NT2/D1 (cell line): Measurements from ENCODE around the gene CPZ.
"Not testable (repeated sequence)": the region's sequence is repeated elsewhere in the genome, so short reads cannot be mapped to it uniquely, and the experiment has no call there.

ENCODE experiments used
- DNase-seq: peaks from one replicate; pipeline ENCODE4 v3.0.0-alpha.2; 2011; ENCODE audit warnings: low read depth, low spot score
- H3K27me3 ChIP-seq: 2 replicates; pipeline ENCODE4 v1.6.0; 2011; ENCODE audit warnings: mild to moderate bottlenecking; ENCODE audit not compliant: insufficient read length, insufficient read depth
- H3K36me3 ChIP-seq: 2 replicates; pipeline ENCODE4 v1.6.1; 2011; ENCODE audit warnings: mild to moderate bottlenecking, low read length, mixed read lengths; ENCODE audit not compliant: insufficient read depth, insufficient read length
- H3K4me1 ChIP-seq: 2 replicates; pipeline ENCODE4 v1.5.1; 2011; ENCODE audit not compliant: insufficient read depth, insufficient read length
- H3K4me3 ChIP-seq: 2 replicates; pipeline ENCODE4 v1.5.1; 2011; ENCODE audit warnings: low read depth; ENCODE audit not compliant: insufficient read length
- H3K9ac ChIP-seq: 2 replicates; pipeline ENCODE4 v1.6.0; 2011; ENCODE audit warnings: low read depth; ENCODE audit not compliant: insufficient read length
- H3K9me3 ChIP-seq: 2 replicates; pipeline ENCODE4 v1.5.1; 2011; ENCODE audit warnings: mild to moderate bottlenecking, low read length; ENCODE audit not compliant: insufficient read depth
- SUZ12 ChIP-seq: IDR thresholded peaks from 2 replicates; pipeline ENCODE4 v1.6.1; 2011; ENCODE audit not compliant: insufficient read length, insufficient read depth; ENCODE audit errors: extremely low read depth
- YY1 ChIP-seq: IDR thresholded peaks from 2 replicates; pipeline ENCODE4 v1.6.1; 2011; ENCODE audit not compliant: insufficient read length, insufficient read depth
- ZNF274 ChIP-seq: IDR thresholded peaks from 2 replicates; pipeline ENCODE4 v1.6.1; 2011; ENCODE audit warnings: mild to moderate bottlenecking, low read depth, low read length

The CPZ gene

DNA sequence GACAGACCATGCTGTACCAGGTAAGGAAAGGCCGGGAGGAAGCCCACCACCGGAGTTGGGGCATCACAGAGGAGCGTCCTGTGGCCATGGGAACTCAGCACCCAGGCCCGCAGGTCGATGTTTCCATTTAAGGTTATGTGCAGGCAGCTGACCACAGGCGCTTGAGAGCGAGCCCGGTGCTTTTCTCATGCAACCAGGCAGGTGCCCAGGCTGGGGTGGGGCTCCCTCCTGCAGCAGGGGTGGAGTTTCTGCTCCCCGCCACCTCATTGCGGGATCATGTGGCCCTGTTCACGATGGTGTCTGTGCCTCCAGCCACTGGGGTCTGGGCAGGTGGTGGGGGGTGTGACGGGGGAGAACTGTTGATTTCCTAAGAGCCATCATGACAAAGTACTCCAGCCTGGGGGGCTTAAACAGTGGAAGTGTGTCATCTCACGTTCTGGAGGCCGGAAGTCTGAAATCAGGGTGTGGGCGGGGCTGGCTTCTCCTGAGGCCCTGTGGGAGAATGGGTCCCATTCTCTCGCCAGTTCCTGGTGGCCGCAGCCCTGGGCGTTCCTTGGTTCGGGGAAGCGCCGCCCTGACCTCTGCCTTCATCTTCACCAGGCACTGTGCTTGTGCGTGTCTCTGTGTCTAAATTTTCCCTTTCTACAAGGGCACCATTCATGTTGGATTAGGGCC is 60.9 kb downstream of the CPZ start:
- DNase-seq, result no peak
- Histone ChIP-seq H3K36me3 (no peaks in the 10 kb centered on the region), H3K4me1 (peaks cover 10% of the 10 kb centered on the region), H3K9me3 (no peaks in the 10 kb centered on the region), H3K9ac (no peak overlapping the region), H3K4me3 (no peak overlapping the region), H3K27me3 (peaks cover 7% of the 10 kb centered on the region)
- no peak for TF ChIP-seq YY1
- TF ChIP-seq SUZ12, result no peak

DNA sequence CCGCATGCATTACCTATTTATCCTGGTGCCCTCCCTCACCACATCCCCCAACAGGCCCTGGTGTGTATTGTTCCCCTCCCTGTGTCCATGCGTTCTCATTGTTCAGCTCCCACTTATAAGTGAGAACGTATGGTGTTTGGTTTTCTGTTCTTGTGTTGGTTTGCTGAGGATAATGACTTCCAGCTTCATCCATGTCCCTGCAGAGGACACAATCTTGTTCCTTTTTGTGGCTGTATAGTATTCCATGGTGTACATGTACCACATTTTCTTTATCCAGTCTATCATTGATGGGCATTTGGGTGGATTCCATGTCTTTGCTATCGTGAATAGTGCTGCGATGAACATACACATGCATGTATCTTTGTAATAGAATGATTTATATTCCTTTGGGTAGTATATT is 61.6 kb downstream of the CPZ start:
- H3K36me3 ChIP-seq, H3K9ac ChIP-seq, H3K27me3 ChIP-seq, DNase-seq, H3K4me3 ChIP-seq, H3K9me3 ChIP-seq, H3K4me1 ChIP-seq: not testable (repeated sequence)

DNA sequence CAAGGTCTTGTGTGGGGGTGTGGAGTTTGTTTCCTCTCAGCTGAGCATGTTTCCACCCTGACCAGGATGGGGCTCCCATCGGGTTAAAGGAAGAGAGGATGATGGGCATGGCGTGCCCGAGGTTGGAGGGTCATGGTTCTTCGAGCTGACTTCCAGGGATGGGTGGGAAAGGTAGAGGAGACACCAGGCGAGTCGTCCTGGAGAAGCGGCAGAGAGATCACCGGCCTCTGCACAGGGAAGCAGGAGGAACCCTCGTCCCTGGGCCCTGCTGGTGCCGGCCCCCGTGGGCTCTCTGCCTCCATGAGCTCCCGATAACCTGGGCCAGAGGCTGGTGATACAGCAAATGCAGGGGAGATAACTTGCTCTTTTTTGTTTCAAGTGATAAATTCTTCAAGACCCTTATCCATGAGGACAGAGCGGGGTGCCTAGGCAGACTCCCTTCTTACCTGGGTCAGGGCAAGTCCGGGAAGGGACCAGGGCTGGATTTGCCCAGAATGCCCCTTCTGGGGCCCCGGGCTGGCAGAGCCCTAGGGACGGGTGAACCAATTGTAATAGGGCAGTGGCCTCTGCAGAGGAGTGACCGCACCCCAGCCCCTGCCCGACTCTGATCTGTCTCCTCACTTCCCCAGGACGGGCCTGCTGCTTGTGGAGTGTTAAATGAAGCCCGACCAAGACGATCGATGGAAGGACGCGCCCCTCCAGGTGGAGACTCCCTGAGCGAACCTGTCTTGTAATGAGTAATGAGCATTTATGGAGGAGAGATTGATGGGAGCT is 63.0 kb downstream of the CPZ start:
- no peak for DNase-seq
- peaks cover 7% of the 10 kb centered on the region for H3K27me3 ChIP-seq
- peaks cover 10% of the 10 kb centered on the region for H3K4me1 ChIP-seq
- TF ChIP-seq SUZ12, result no peak
- no peak overlapping the region for H3K9ac ChIP-seq
- no peaks in the 10 kb centered on the region for H3K36me3 ChIP-seq
- no peaks in the 10 kb centered on the region for H3K9me3 ChIP-seq
- no peak overlapping the region for H3K4me3 ChIP-seq

DNA sequence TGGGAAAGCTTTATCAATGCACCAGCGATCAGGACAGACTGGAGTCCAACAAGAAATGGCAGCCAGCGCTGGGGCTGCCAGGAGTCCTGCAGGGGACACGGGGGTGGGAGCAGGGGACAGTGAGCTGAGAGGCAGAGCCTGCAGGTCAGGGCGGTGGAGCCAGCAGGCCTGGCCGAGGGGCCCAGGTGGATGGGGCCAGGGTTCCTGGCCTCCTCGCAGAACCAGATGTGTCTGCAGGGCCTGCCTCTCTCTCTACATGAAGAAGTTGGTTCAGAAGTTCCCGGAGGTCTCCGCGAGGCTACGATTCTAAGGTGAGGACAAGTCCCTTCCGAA is 63.6 kb downstream of the CPZ start:
- H3K9me3 ChIP-seq, result no peaks in the 10 kb centered on the region
- no peak for DNase-seq
- TF ChIP-seq SUZ12 (no peak), ZNF274 (no peak)
- no peak overlapping the region for H3K9ac ChIP-seq
- no peaks in the 10 kb centered on the region for H3K36me3 ChIP-seq
- no peak overlapping the region for H3K4me3 ChIP-seq
- H3K4me1 ChIP-seq, result peaks cover 10% of the 10 kb centered on the region
- peaks cover 7% of the 10 kb centered on the region for H3K27me3 ChIP-seq

DNA sequence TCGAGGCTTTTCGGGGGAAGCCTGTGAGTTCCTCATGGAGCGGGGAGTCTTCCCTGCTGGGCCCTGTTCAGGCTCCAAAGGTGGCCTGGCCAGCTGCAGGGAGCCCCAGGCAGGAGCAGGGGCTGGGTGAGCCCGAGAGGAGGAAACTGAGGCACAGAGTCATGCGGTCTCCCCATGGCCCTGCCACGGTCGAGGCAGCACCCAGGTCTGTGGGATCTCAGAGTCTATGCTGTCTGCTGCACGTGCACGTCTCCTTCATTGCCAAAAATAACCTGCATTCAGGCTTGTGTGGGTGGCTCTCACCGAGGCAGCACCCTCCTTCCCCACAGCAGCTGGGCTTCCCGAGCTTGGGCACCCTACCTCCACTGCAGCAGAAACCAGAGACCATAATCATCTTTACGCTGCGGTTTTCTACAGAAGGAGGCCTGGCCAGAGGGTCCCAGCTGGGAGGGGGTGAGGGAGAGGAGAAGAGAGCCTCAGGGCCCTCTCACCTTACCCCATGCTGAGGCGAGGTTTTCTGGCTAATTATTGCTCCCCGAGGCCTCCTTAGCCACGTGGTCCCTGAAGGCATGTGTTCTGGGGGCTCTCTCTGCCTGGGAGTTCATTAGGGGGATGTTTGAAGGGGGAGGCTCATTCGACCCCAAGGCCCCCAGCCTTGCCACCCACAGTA is 64.3 kb downstream of the CPZ start:
- Histone ChIP-seq H3K9ac (no peak overlapping the region), H3K9me3 (no peaks in the 10 kb centered on the region), H3K4me3 (no peak overlapping the region), H3K4me1 (peaks cover 10% of the 10 kb centered on the region), H3K36me3 (no peaks in the 10 kb centered on the region), H3K27me3 (peaks cover 7% of the 10 kb centered on the region)
- TF ChIP-seq YY1 (no peak), ZNF274 (no peak), SUZ12 (no peak)
- no peak for DNase-seq

DNA sequence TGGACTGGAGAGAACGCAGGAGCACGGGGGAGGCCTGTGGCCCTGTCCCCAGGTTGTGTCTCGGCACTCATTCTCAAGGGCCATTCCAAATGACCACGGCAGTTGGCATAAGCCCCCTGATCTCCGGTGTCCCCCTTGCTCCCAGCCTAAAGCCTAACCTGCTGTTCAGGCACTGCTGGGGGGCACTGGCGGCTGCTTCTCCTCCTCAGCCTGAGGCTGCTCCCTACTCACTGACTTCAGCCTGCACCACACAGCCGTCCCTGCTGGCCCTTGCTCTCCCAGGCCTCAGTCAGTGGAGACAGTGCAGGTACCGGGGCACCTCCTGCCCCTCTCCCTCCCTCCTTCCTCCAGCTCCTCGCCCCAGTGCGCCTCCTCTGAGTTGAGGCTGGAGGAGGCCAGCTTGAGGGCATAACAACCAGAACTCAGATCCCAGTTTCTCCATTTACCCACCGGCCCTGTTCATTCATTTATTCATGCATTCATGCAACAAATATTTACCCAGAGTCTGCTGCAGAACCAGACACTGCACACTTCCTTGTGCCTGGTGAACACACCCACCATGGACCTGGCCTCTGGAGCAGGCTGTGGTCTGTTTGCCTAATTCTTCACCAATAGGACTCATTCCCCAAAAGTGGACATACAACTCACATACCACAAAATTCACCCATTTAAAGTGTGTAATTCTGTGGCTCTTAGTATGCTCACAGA is 65.0 kb downstream of the CPZ start:
- Histone ChIP-seq H3K27me3 (peaks cover 7% of the 10 kb centered on the region), H3K4me1 (peaks cover 10% of the 10 kb centered on the region), H3K9me3 (no peaks in the 10 kb centered on the region), H3K4me3 (no peak overlapping the region), H3K9ac (no peak overlapping the region), H3K36me3 (no peaks in the 10 kb centered on the region)
- DNase-seq, result no peak
- TF ChIP-seq SUZ12 (no peak), ZNF274 (no peak), YY1 (no peak)

DNA sequence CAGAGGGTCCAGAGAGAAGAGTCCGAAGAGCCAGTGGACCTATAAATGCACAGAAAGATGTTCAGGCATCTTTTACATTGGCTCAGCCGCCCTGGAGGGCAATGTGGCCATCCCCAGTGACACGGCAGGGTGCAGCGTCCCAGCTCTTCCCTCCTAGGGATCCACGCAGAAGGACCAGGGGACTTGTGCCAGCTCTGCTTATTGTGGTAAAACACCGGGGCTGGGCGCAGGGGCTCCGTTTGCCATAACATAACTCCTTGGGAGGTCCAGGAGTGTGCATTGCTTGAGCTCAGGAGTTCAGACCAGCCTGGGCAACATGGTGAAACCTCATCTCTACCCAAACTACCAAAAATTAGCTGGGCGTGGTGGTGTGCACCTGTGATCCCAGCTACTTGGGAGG is 70.2 kb downstream of the CPZ start:
- no peaks in the 10 kb centered on the region for H3K9me3 ChIP-seq
- no peaks in the 10 kb centered on the region for H3K36me3 ChIP-seq
- peaks cover 3% of the 10 kb centered on the region for H3K27me3 ChIP-seq
- H3K4me3 ChIP-seq, result no peak overlapping the region
- DNase-seq, result no peak
- no peak overlapping the region for H3K9ac ChIP-seq
- H3K4me1 ChIP-seq, result no peaks in the 10 kb centered on the region
- no peak for TF ChIP-seq YY1
- no peak for TF ChIP-seq ZNF274
- TF ChIP-seq SUZ12, result no peak
